ENCODE data around the gene DYRK3. TPM values are rescaled to one million over a fixed set of nuclear protein-coding genes. Genes with fewer than 3 reads are reported as not detected.

The DYRK3 gene
- total RNA-seq, result 28.5 and 38.5 TPM in 2 replicates
- polyA plus RNA-seq, result 9.3 and 10.2 TPM in 2 replicates
- polyA plus RNA-seq (2012), result 10.7 and 11.2 TPM in 2 replicates
- 5.9 and 8.1 TPM in 2 replicates for polyA minus RNA-seq (ENCODE audit: low replicate concordance)

DNA sequence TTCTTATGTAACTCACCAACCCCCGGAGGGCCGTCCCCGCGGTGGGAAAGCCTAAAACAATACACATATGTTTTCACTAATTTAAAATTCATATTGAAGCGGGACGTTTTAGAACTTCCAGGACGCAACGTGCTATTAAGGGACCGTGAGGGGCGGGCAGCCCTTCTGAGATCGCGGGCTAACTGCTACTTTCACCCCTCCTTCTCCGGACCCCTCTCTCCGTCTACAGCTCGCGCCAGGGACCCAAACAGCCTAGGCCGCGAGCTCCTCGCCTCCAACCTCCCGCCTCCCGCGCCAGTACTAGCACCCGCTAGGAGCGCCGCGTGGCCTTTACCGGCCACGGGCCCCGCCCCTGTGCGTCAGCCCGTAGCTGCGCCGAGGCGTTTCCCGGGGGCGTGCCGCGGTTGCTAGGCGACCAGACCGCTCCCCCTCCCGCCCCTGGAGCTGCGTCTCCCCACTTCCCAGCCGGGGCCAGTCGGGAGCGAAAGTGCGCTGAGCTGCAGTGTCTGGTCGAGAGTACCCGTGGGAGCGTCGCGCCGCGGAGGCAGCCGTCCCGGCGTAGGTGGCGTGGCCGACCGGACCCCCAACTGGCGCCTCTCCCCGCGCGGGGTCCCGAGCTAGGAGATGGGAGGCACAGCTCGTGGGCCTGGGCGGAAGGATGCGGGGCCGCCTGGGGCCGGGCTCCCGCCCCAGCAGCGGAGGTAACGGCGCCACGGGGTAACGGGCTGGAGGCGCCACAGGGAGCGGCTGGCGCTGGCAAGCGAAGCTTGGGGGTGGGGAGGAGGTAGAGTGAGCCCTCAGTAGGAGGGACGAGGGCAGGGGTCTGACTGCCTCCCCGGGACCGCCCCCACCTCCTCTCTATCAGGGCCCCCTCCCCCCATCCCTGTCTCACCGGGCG is at the start of gene DYRK3:
TSS of gene DYRK3 (plus strand) at position 457 of the 898 bp plus-strand sequence. CDS start at position 625, 168 bp downstream.
- DNase-seq (ENCODE audit: low read depth in 2 of 2), result peak; percentile 91
- H3K36me3 ChIP-seq (ENCODE audit: control insufficient read depth, insufficient read depth, low read length), result no peaks in the 10 kb centered on the region
- H3K4me3 ChIP-seq (replicated peaks in 1 of 4; ENCODE audit: control extremely low read depth in 1 of 4, insufficient read depth in 1 of 4, low read depth in 3 of 4, low read length in 4 of 4), result peak within 1 kb of the TSS; percentile 79 to 94 (median 84)
- no peaks in the 10 kb centered on the region for H3K27me3 ChIP-seq (ENCODE audit: control insufficient read depth, insufficient read depth, low read length)
- peak within 1 kb of the TSS; percentile 93 for H3K9ac ChIP-seq (ENCODE audit: insufficient read depth, low read length)
- peak within 1 kb of the TSS; percentile 25 for H2AFZ ChIP-seq (ENCODE audit: low read length)
- peak within 1 kb of the TSS; percentile 89 for H3K27ac ChIP-seq (ENCODE audit: insufficient read depth, low read length)
- no peaks in the 10 kb centered on the region for H4K20me1 ChIP-seq (ENCODE audit: control insufficient read depth, extremely low read depth, insufficient read depth, low read length)
- peaks cover 16% of the 10 kb centered on the region for H3K4me1 ChIP-seq (ENCODE audit: control insufficient read depth, extremely low read depth, insufficient read depth, low read length)
- H3K4me2 ChIP-seq (ENCODE audit: extremely low read depth, insufficient read depth, low read length), result peak within 1 kb of the TSS; percentile 84
- TF ChIP-seq CTCF (conservative IDR thresholded peaks at IDR 0.05 in 1 of 2, IDR thresholded peaks at IDR 0.05 in 1 of 2; ENCODE audit: low read depth in 1 of 2, low read length in 2 of 2), result no peak
- TF ChIP-seq EZH2 (IDR thresholded peaks at IDR 0.05; ENCODE audit: low read length, missing control alignments), result no peak
- H3K79me2 ChIP-seq (ENCODE audit: control insufficient read depth, insufficient read depth, low read length), result peaks cover 18% of the 10 kb centered on the region
- no peaks in the 10 kb centered on the region for H3K9me3 ChIP-seq (ENCODE audit: control insufficient read depth, insufficient read depth, low read depth, low read length)

GRCh38 chr1:206586501-206587445 is 48.6 kb upstream of the DYRK3 start:
- DNase-seq (ENCODE audit: low read depth in 2 of 2), result no peak
- Histone ChIP-seq H3K4me1 (ENCODE audit: control insufficient read depth, extremely low read depth, insufficient read depth, low read length) (peaks cover 27% of the 10 kb centered on the region), H3K36me3 (ENCODE audit: control insufficient read depth, insufficient read depth, low read length) (peaks cover 4% of the 10 kb centered on the region), H3K4me2 (ENCODE audit: extremely low read depth, insufficient read depth, low read length) (no peak overlapping the region), H3K4me3 (replicated peaks in 1 of 4; ENCODE audit: control extremely low read depth in 1 of 4, insufficient read depth in 1 of 4, low read depth in 3 of 4, low read length in 4 of 4) (no peak overlapping the region), H3K79me2 (ENCODE audit: control insufficient read depth, insufficient read depth, low read length) (no peaks in the 10 kb centered on the region), H3K9me3 (ENCODE audit: control insufficient read depth, insufficient read depth, low read depth, low read length) (no peaks in the 10 kb centered on the region), H3K27ac (ENCODE audit: insufficient read depth, low read length) (no peak overlapping the region), H4K20me1 (ENCODE audit: control insufficient read depth, extremely low read depth, insufficient read depth, low read length) (no peaks in the 10 kb centered on the region), H3K9ac (ENCODE audit: insufficient read depth, low read length) (no peak overlapping the region), H2AFZ (ENCODE audit: low read length) (no peak overlapping the region), H3K27me3 (ENCODE audit: control insufficient read depth, insufficient read depth, low read length) (no peaks in the 10 kb centered on the region)
- TF ChIP-seq EZH2 (IDR thresholded peaks at IDR 0.05; ENCODE audit: low read length, missing control alignments), result no peak
- no peak for TF ChIP-seq CTCF (conservative IDR thresholded peaks at IDR 0.05 in 1 of 2, IDR thresholded peaks at IDR 0.05 in 1 of 2; ENCODE audit: low read depth in 1 of 2, low read length in 2 of 2)

GRCh38 chr1:206587904-206588303 is 47.4 kb upstream of the DYRK3 start:
- no peaks in the 10 kb centered on the region for H3K27me3 ChIP-seq (ENCODE audit: control insufficient read depth, insufficient read depth, low read length)
- H4K20me1 ChIP-seq (ENCODE audit: control insufficient read depth, extremely low read depth, insufficient read depth, low read length), result no peaks in the 10 kb centered on the region
- H3K9me3 ChIP-seq (ENCODE audit: control insufficient read depth, insufficient read depth, low read depth, low read length), result no peaks in the 10 kb centered on the region
- no peaks in the 10 kb centered on the region for H3K79me2 ChIP-seq (ENCODE audit: control insufficient read depth, insufficient read depth, low read length)
- peaks cover 7% of the 10 kb centered on the region for H3K36me3 ChIP-seq (ENCODE audit: control insufficient read depth, insufficient read depth, low read length)
- H3K4me2 ChIP-seq (ENCODE audit: extremely low read depth, insufficient read depth, low read length), result no peak overlapping the region
- H2AFZ ChIP-seq (ENCODE audit: low read length), result no peak overlapping the region
- no peak for DNase-seq (ENCODE audit: low read depth in 2 of 2)
- H3K4me3 ChIP-seq (replicated peaks in 1 of 4; ENCODE audit: control extremely low read depth in 1 of 4, insufficient read depth in 1 of 4, low read depth in 3 of 4, low read length in 4 of 4), result no peak overlapping the region
- peaks cover 27% of the 10 kb centered on the region for H3K4me1 ChIP-seq (ENCODE audit: control insufficient read depth, extremely low read depth, insufficient read depth, low read length)
- no peak overlapping the region for H3K9ac ChIP-seq (ENCODE audit: insufficient read depth, low read length)
- TF ChIP-seq EZH2 (IDR thresholded peaks at IDR 0.05; ENCODE audit: low read length, missing control alignments), result no peak
- TF ChIP-seq CTCF (conservative IDR thresholded peaks at IDR 0.05 in 1 of 2, IDR thresholded peaks at IDR 0.05 in 1 of 2; ENCODE audit: low read depth in 1 of 2, low read length in 2 of 2), result no peak
- H3K27ac ChIP-seq (ENCODE audit: insufficient read depth, low read length), result no peak overlapping the region
